ENCODE results near the gene ACTL6B. TPM values are rescaled to one million over a fixed set of nuclear protein-coding genes. Genes with fewer than 3 reads are reported as not detected.

The ACTL6B gene
- total and polyA plus RNA-seq, 9 of the 15 experiments (the other 6 are each of a cell fraction or from before 2014, with no cell fraction given), result not detected

- TF ChIP-seq E2F6 (IDR thresholded peaks at IDR 0.05; ENCODE audit: borderline replicate concordance in 1 of 2, extremely low read depth in 1 of 2, insufficient read depth in 1 of 2, insufficient read length in 1 of 2, low read depth in 1 of 2, low read length in 1 of 2, poor library complexity in 1 of 2, severe bottlenecking in 1 of 2), result no peak
Measured at GRCh38 chr7:100626055-100626454, 30.2 kb downstream of the ACTL6B start (continued).

- Histone ChIP-seq H3K79me2 (ENCODE audit: control insufficient read depth, insufficient read depth, low read length) (peaks cover 10% of the 10 kb centered on the region; the same call in 2 of the 3 replicates), H3K9me1 (ENCODE audit: control insufficient read depth, insufficient read depth, low read length) (no peaks in the 10 kb centered on the region), H3K27me3 (ENCODE audit: control insufficient read depth in 2 of 2, insufficient read depth in 2 of 2, low read length in 2 of 2) (no peaks in the 10 kb centered on the region), H3K4me3 (no peak overlapping the region), H2AFZ (ENCODE audit: low read depth, low read length) (no peak overlapping the region), H4K20me1 (replicated peaks; ENCODE audit: control insufficient read depth, insufficient read depth, low read length) (peaks cover 6% of the 10 kb centered on the region), H3K4me1 (replicated peaks in 1 of 2; ENCODE audit: control insufficient read depth in 2 of 2, insufficient read depth in 2 of 2, low read length in 2 of 2) (peaks cover 15 to 44% of the 10 kb centered on the region in 2 experiments), H3K27ac (ENCODE audit: extremely low read depth, low read depth, low read length) (peak overlapping the region; percentile 22; the same call in 2 of the 3 replicates), H3K36me3 (ENCODE audit: control insufficient read depth, insufficient read depth, low read length) (peaks cover 56% of the 10 kb centered on the region), H3K4me2 (ENCODE audit: insufficient read depth, low read length) (peak overlapping the region; percentile 15; the same call in 1 of the 2 replicates), H3K9ac (ENCODE audit: insufficient read depth in 1 of 2, low read depth in 2 of 2, low read length in 2 of 2) (peak overlapping the region in 1 of 2 experiments; percentile 81; a peak in 2 of 4 replicates), H3K9me3 (replicated peaks; ENCODE audit: control insufficient read depth, insufficient read depth, low read depth, low read length) (no peaks in the 10 kb centered on the region)
- POLR2A ChIA-PET, result interaction anchor here (0.7 to 7.0 kb wide), 3 partner anchors 10 to 195 kb away, joined by 3 to 54 read pairs (median 5); partner anchors contain the start of genes MOSPD3 and ZCWPW1
- WGBS (ENCODE audit: insufficient coverage, low coverage, missing lambda C conversion rate), result 54% methylated on average over 15 of the region's 15 CpGs
- intact Hi-C loops (cut with micrococcal nuclease) (no loop called here), in situ Hi-C loops (cut with MboI) (no loop called here)
- CTCF ChIA-PET (ENCODE audit: low intra/inter-chr PET ratio), result no interaction called here
- ATAC-seq (no peak), DNase-seq (ENCODE audit: extremely low read depth in 1 of 4, low spot score in 3 of 4) (peak in 3 of 4 experiments; percentile 24 to 69 (median 45)), FAIRE-seq (peak; percentile 42)
- no TSS peak for BruUV-seq (replicated peaks)
- TF ChIP-seq SLC30A9 (CRISPR knock-in tag; IDR thresholded peaks at IDR 0.05) (no peak), TAF15 (IDR thresholded peaks at IDR 0.05; ENCODE audit: low read depth, low read length) (no peak), EZH2 (IDR thresholded peaks at IDR 0.05; ENCODE audit: borderline replicate concordance, low read depth, low read length) (no peak), STAT6 (CRISPR knock-in tag; IDR thresholded peaks at IDR 0.05) (no peak), YY1 (IDR thresholded peaks at IDR 0.05; ENCODE audit: borderline replicate concordance in 1 of 3, control insufficient read depth in 1 of 3, extremely low read depth in 1 of 3, insufficient read depth in 3 of 3, insufficient read length in 1 of 3, insufficient replicate concordance in 2 of 3, low read depth in 1 of 3, low read length in 2 of 3) (peak in 1 of 3 experiments; percentile 19), EP400 (IDR thresholded peaks at IDR 0.05) (peak; percentile 44), MNT (conservative IDR thresholded peaks at IDR 0.05) (0 out of 4 replicates have a peak, but pooled peaks of 1 of the 2 experiments have one; percentile 42), ZNF184 (CRISPR knock-in tag; IDR thresholded peaks at IDR 0.05) (no peak)
Measured at GRCh38 chr7:100623951-100624824, 32.1 kb downstream of the ACTL6B start.

Measured in K562 (cell line).